AG04450 (cell line): ENCODE measurements around the gene UVSSA. TPM values are rescaled to one million over a fixed set of nuclear protein-coding genes. Genes with fewer than 3 reads are reported as not detected.

Source experiments
- CTCF ChIA-PET: fragments of 300-600, 350-600 bp; formaldehyde crosslinking; extraction: SDS; loops from one replicate; lab custom pipeline; 2022; ENCODE audit warnings: antibody characterized with exemption, inconsistent platforms; lab: Charles Lee
- POLR2A ChIA-PET: fragments of 350-600 bp; formaldehyde crosslinking; extraction: SDS; loops from one replicate; lab custom pipeline; 2021; ENCODE audit warnings: antibody characterized with exemption, inconsistent platforms; lab: Yijun Ruan, JAX
- DNase-seq: peaks from one replicate; pipeline ENCODE4 v3.0.0-alpha.2; 2011; ENCODE audit warnings: low read depth, low spot score
- H3K27ac ChIP-seq: one replicate; pipeline ENCODE4 v1.5.1; 2012; ENCODE audit warnings: low read depth, low read length, control low read depth
- H3K27me3 ChIP-seq: one replicate; pipeline ENCODE4 v1.6.0; 2012; ENCODE audit warnings: low read length; ENCODE audit not compliant: control insufficient read depth, insufficient read depth
- H3K4me3 ChIP-seq: 2 replicates; pipeline ENCODE4 v1.5.1; 2011; ENCODE audit warnings: mild to moderate bottlenecking, low read depth, low read length, control low read depth
- H3K9me3 ChIP-seq: 2 replicates; pipeline ENCODE4 v1.5.1; 2012; ENCODE audit warnings: low read length; ENCODE audit not compliant: control insufficient read depth, insufficient read depth
- polyA plus RNA-seq: library from polyadenylated mRNA; depleted of rRNA; stranded (reverse); fragments of >200 nt; gene quantifications from 2 replicates; pipeline ENCODE4 v1.2.3, GENCODE V29; 2011
- TF ChIP-seq, protein P1 (sequence below): IDR thresholded peaks from 2 replicates; pipeline ENCODE4 v1.5.1; 2011; ENCODE audit warnings: low read depth, low read length, control low read depth, inconsistent platforms

The UVSSA gene
- polyA plus RNA-seq, 1 experiment: 4.9 TPM

DNA sequence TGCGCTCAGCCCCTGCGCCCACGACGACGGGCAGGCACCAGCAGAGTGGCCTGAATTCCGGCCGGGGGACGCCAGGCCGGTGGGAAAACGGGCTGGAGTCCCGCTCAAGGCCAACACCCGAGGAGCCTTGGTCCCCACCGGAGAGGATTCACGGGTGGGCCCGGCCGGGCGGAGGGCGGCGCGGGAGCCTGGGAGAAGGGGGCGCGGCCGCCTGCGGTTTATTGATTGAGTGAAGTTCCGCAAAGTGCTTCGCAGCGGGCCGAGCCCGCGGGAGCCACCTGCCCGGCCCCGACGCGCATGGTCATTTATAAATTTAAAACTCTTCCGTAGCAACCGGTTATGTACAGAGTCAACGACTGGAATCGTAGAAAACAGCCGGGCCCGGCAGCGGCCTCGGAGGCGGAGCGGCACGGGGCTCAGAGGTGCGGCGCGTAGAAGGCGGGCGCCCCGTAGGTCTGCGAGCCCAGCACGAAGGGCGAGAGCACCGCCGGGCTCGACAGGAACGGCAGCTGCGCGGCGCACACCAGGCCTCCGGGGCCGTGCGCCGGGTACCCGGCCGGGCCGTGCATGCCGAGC lies 55.6 kb downstream of the UVSSA start:
- CTCF ChIA-PET: interaction anchor here (0.9 kb wide), 1 partner anchor 12 kb away, joined by 5 read pairs; no protein-coding TSS in a partner anchor
- peaks cover 44% of the 10 kb centered on the region for H3K27me3 ChIP-seq
- no peak for DNase-seq
- H3K9me3 ChIP-seq: peaks cover 22% of the 10 kb centered on the region
- TF ChIP-seq, protein P1, sequence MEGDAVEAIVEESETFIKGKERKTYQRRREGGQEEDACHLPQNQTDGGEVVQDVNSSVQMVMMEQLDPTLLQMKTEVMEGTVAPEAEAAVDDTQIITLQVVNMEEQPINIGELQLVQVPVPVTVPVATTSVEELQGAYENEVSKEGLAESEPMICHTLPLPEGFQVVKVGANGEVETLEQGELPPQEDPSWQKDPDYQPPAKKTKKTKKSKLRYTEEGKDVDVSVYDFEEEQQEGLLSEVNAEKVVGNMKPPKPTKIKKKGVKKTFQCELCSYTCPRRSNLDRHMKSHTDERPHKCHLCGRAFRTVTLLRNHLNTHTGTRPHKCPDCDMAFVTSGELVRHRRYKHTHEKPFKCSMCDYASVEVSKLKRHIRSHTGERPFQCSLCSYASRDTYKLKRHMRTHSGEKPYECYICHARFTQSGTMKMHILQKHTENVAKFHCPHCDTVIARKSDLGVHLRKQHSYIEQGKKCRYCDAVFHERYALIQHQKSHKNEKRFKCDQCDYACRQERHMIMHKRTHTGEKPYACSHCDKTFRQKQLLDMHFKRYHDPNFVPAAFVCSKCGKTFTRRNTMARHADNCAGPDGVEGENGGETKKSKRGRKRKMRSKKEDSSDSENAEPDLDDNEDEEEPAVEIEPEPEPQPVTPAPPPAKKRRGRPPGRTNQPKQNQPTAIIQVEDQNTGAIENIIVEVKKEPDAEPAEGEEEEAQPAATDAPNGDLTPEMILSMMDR: no peak
- no peak overlapping the region for H3K4me3 ChIP-seq
- POLR2A ChIA-PET: no interaction called here
- no peak overlapping the region for H3K27ac ChIP-seq

DNA sequence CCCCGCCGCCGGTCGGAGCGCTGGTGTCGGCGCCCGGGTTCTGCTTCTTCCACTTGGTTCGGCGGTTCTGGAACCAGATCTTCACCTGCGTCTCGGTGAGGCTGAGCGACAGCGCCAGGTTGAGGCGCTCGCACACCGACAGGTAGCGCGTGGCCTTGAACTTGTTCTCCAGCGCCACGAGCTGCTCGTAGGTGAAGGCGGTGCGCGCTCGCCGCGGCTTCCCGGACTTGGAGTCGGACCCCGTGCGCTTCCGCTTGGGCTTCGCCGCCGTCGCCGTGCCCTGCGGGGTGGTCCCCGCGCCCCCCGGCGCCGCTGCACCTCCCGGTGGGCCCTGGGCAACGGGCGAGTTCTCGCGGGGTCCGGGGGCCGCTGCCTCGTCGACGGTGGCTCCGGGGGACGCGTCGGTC lies 56.2 kb downstream of the UVSSA start:
- no peak for DNase-seq
- Histone ChIP-seq H3K27ac (no peak overlapping the region), H3K9me3 (peaks cover 19% of the 10 kb centered on the region), H3K27me3 (peaks cover 47% of the 10 kb centered on the region), H3K4me3 (no peak overlapping the region)
- ChIA-PET CTCF (no interaction called here), POLR2A (no interaction called here)
- TF ChIP-seq, protein P1: no peak

DNA sequence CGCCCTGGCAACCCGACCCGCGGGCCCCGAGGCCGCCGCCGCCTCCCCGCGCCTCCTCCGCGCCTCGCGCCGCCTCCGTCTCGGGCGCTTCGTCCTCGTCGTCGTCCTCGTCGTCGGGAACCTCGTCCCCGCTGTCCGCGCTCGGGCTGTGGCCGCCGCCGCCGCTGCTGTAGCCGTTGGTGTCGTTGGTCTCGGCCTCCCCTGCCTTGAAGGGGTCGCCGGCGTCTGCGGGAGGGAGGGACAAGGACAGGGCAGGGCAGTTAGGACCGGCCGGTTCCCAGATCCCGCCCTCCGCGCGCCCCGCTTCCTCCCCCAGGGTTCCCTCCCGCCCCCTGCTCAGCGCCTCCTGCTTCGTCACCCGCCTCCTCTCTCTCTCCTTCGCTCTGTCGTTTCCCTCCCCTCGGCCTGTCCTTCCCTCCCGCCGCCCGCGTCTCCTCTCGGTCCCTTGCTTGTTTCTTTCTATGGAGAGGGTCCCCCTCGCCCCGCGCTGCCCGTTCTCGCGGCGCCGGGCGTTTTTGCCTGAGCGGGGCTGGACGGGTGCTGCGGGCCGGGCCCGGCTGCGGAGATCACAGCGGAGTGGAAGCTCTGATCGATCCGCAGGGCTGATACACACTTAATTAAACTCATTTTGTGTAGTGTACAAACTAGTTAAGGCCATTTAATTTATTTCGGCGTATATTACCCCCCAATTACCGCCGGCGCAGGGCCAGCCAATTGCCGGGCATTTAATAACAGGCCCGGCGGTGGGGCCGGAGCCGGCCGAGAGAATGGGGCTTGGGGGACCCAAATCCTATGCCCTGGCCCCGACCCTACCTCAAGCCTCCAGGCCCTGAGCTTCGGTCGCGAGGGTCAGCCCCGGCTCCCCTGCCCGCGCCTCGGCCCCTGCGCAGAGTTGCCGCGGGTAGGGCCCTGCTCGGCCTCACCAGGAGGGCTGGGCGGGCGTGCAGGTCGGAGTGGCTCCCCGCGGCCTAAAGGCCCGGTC lies 56.9 kb downstream of the UVSSA start:
- no peak for DNase-seq
- ChIA-PET POLR2A (no interaction called here), CTCF (no interaction called here)
- TF ChIP-seq, protein P1: no peak
- H3K27ac ChIP-seq: no peak overlapping the region
- no peak overlapping the region for H3K4me3 ChIP-seq
- H3K9me3 ChIP-seq: peaks cover 13% of the 10 kb centered on the region
- H3K27me3 ChIP-seq: peaks cover 53% of the 10 kb centered on the region

DNA sequence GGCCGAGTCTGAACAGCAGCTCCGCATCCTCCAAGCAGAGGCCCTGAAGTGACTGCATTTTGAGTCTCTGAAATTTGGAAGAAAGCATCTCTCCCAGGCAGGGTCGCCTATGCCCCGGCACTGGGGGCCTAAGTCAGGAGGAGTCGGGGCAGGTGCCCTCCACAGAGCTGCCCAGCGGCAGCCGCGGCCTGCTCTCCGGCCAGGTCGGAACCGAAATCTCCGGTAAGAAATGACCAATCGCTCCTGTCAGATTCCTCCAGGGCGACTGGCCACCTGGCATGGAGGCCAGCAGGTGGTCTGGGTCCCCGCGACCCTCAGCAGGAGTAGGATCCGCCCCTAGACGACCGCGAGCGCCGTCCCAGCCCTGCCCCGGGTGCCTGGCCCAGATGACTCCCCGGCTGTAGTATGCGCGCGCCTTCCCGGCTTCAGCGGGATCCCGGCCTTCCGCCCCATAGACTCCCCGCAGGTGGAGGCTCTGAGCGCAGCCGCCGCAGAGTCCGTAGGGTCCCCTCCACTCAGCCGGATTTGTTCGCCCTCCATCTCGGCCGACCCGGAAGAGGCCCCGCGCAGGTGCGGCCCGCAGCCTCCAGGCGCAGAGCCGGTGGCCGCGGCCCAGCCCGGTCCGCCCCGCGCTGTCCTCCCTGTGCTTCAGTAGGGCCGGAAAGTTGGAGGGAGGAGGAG lies 57.7 kb downstream of the UVSSA start:
- peaks cover 61% of the 10 kb centered on the region for H3K27me3 ChIP-seq
- ChIA-PET CTCF (no interaction called here), POLR2A (no interaction called here)

More for the DNA sequence above, 57.7 kb downstream of the UVSSA start:
- no peak overlapping the region for H3K4me3 ChIP-seq
- DNase-seq: no peak
- peaks cover 5% of the 10 kb centered on the region; the same call in 1 of the 2 replicates for H3K9me3 ChIP-seq
- H3K27ac ChIP-seq: no peak overlapping the region
- TF ChIP-seq, protein P1: no peak
